Activated CD4-positive, alpha-beta T cell treated with anti-CD3 and anti-CD28 coated beads for 24 hours (primary cell): ENCODE data around the gene MISFA.
"Not testable (repeated sequence)": the region's sequence is repeated elsewhere in the genome, so short reads cannot be mapped to it uniquely, and the experiment has no call there.

Experiments
- DNase-seq, 2 donors: peaks; one replicate each; pipeline ENCODE4 v3.0.0-alpha.2; 2020; ENCODE audit warnings: low read depth in 2 of 2

MISFA gene

GRCh38 chr11:18599739-18600230 is at the start of gene MISFA:
Gene MISFA, plus strand, starts transcription at chr11:18599789. Its CDS starts 140 bp downstream, at chr11:18599929.
- DNase-seq = no peak

- DNase-seq = no peak
Observed at GRCh38 chr11:18563090-18563730, 36.4 kb upstream of the MISFA start.

DNA sequence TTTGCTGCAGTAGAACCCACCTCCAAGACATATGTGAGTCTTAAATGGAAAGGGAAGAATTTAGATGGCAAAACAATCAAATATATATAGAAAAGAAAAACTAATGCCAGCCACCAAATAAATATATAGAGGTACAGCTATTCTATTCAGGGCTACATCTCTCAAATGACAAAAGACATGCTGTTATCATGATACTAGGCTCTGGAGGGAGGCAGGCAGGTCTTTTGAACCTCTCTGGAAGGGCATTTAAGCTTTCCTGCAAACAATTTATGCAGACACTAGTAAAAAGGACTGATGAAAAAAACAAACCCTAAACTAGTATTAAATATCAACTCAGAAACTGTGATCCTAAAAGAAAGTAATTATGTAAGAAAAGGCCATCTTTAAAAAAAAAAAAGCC is 35.4 kb upstream of the MISFA start:
- no peak for DNase-seq

DNA sequence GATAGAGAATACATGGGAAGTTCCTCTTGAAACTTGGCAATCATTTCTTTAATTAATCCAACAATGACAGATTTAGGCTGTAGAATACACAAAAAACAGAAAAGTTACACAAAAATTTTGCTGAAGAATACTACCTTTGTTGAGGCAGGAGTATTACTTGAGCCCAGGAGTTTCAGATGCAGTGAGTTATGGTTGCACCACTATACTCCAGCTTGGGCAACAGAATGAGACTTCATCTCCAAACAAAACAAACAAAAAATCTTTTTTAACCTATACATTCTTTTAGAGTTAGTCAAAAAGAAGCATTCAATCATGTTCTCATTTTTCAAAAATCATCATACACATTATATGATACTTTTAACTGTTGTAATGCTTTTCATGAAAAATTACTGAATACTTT is 33.2 kb upstream of the MISFA start:
- DNase-seq = no peak

DNA sequence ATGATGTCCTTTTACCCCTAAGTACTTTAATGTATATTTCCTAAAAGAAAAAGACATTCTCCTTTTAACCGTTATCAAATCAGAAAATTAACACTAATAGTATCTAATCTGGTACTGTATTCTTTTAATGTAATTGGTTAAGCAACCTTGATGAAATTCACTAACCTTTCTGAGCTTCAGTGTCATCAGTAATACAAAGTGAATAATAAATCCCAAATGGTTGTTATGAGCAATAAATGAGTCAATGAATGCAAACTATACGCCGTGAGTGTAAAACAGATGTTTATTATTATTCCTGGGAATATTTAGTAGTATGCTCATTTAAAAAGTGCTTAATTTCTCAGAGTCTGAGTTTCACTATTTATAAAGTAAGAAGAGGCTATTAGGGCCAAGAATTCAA is 32.5 kb upstream of the MISFA start:
- DNase-seq = no peak

DNA sequence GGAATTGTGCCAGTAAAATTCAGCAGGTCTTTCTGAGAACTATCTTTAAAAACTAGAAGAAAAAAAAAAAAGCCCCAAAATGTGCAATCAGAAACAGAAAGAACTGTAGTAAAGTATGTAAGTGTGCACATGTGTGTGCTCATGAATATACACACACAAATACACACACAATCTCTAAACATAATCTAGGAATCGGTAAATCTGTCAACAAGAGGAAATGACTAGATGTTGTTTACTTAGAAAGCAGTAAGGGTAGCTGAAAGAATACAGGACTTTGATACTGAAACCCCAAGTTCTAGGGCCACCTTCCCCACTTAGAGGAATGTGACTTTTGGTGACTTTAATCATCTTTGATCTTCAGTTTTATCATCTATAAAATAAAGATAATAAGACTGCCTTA is 24.2 kb upstream of the MISFA start:
- no peak for DNase-seq

GRCh38 chr11:18578975-18579598 is 20.5 kb upstream of the MISFA start:
- DNase-seq = no peak

- DNase-seq = no peak
Observed at GRCh38 chr11:18580113-18580766, 19.3 kb upstream of the MISFA start.

GRCh38 chr11:18581825-18582224 is 17.8 kb upstream of the MISFA start:
- no peak for DNase-seq

DNA sequence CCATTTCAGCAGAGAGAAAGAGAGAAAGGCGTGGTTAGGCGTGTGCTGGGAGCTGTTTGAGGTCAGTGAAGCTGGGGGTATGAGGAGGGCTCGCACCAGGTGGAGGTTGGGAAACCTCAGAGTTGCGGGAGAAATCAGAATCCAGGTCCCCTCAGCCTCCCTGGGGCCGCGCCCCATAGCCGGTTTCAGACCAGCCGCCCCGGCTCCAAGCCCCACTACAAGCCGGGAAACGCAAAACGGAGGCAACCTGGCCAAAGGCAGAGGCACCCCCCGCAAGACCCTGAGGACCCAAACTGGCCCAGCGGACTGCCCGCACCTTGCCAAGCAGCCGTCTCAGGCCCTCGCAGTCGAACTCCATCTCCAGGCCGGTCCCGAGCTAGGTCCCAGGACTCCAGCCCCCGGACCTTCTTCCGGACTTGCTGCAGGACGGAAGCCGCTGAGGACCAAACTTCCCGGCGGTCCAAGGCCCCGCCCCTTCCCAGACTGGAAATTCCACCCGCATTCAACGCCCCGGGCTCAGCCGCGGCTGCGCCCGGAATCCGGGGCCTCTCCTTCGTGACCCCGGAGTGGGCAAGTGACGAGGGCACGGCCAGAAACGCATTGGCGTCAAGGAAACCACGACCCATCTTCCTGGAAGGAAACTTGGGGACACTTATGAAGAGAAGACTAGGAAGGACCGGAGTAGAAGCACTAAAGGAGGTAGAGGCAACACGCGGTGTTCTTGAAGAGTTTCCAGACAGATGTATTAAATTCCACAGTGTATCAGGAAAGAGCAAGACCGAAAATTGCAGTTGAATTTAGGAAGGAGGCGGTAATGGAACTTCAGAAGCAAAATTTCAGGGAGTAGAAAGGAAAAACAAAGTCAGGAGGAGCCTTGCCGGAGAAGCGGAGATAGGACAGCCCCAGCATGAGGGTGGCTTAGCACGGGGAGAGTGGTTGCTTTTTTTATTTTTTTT is 11.0 kb upstream of the MISFA start, which contains the start of gene UEVLD:
Gene UEVLD, minus strand, starts transcription at position 438 of the 956 bp plus-strand sequence. Its CDS starts 80 bp downstream, at position 358.
- DNase-seq = peak; percentile 51 to 67

DNA sequence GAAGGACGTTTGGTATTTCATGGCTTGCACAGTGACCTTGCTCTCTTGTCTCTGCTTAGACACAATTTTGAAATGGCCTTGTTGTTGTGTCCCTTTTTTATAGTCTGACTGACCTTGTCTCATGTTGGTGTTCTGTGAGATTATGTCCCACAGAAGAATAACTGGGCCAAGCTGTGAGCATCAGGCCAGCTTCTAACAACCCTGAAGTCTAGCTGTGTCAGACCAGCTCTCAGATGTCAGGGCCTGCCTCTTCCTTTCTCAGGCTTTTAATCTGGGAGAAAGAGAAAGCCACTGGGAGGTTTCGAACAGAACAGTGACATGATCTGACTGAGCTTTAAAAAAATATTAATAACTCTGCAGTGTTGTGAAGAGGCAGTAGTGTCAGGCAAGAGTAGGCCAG is 9.0 kb upstream of the MISFA start:
- DNase-seq = no peak

DNA sequence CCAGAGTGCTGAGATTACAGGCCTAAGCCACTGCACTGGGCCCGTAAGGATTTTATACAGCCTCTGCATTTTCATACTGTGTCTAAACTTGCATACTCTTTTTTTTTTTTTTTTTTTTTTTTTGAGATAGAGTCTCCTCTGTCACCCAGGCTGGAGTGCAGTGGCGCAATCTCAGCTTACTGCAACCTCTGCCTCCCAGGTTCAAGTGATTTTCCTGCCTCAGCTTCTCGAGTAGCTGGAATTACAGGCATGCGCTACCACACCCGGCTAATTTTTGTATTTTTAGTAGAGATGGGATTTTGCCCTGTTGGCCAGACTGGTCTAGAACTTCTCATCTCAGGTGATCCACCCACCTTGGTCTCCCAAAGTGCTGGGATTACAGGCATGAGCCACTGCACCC is 5.5 kb upstream of the MISFA start:
- not testable (repeated sequence) for DNase-seq

DNA sequence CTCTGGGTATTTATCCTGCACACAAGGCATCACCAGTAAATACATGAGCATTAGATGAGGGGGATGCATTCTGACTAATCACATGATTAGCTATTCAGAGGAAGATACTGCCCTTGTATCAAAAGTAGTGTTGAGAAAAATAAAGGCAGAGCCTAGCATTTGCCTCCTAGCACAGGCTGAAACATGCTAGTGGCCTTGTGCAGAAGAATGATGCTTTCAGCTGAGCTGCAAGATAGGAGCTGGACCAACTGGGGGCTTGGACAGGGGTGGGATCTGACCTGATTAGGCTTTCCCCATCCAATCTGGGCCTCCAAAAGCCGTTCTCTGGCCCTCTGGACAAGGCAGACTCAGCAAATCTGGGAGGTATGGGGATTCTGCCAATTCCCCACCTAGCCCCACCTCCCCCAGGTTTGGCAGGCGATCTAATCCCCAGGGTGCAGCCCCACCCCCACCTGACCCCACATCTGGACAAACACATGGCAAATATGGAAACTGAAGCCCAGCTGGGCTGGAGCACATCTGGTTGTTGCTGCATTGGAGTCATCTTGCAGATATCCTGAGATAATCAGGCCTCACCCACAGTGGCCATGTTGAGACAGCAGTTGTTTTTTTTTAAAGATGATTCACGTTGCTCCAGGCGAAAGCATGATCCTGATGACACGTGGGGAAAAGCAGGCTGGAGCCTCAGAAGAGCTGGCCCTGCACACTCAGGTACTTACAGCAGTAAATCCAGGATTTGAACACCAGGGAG is 4.4 kb upstream of the MISFA start:
- no peak for DNase-seq

DNA sequence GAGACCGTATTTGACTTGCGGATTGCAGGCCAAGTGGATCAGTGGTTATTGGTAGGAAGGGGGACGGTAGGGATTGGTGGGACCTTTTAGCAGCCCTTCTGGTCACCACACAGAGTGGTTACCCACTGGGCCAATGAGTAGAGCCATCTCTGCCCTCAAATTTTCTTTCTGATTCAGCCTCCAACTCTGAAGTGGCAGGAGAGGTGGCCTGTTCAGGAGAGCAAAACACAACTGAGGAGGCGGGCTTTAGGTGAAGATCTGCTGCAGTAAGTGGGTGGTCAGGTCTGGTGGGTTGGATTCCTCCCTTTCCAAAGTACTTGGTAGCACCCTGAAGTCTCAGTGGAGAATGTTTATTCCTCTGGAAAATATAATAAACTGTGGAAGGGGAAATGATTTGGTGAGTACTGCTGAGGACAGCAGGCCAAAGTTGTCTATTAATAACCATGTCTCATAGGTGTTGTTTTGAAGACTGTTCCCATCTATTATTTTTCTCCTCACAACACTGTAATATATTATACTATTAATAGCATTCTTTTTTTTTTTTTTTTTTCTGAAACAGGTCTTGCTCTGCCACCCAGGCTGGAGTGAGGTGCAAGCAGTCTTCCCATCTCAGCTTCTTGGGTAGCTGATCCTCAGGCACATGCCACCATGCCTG is 1.5 kb downstream of the MISFA start:
- no peak for DNase-seq

DNA sequence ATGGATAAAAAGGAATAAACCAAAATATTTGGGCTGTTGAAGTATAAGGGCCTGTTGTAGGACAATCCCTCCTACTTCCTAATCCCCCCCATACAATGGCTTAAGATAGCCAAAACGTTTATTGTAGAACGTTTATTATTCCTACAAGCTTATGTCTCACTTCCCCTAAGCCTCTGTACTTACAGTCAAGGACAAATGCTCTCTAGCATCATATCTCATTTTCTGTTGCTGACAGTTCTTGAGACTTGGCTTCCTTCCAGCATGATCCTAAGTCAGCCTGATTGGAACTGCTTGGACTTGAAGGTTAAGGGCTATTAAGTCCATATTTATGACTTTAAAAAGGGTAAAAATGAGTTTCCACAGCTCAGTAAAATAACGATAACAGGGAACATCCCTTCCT is 8.8 kb downstream of the MISFA start:
- no peak for DNase-seq

DNA sequence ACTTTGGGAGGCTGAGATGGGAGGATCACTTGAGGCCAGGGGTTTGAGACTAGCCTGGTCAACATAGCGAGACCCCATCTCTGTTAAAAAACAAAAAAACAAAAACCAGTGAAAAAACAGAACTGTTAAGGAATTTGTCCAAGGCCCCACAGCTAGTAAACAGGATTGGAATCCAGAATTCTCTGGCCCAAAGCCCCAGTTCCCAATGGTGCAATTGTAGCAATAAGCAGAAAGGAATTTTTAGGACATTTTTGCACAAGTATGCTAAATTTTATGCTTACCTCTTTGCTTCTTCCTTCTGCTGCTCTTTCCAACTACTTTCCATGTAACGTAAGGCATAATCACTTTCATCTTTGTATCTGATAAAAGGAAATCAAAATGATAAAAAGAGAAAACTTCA is 11.6 kb downstream of the MISFA start:
- DNase-seq = no peak

DNA sequence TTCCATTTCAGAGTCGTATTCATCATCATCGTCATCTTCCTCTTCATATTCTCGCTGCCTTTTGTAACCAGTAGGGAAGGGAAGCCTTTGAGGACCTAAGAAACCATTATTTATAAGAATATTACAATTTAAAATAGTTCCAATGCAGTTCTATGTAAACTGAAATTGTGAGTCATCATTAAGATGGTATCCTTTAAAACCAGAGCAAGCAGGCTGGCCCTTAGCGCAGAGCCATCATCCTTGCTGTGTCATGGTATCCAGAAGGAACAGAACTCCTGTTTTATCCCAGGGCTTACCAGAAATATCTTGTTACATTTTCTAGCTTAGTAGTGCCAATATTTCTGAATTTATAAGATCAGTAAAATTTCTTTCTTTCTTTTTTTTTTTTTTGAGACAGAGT is 12.8 kb downstream of the MISFA start:
- no peak for DNase-seq

- no peak for DNase-seq
Observed at GRCh38 chr11:18614667-18615066, 15.1 kb downstream of the MISFA start.

DNA sequence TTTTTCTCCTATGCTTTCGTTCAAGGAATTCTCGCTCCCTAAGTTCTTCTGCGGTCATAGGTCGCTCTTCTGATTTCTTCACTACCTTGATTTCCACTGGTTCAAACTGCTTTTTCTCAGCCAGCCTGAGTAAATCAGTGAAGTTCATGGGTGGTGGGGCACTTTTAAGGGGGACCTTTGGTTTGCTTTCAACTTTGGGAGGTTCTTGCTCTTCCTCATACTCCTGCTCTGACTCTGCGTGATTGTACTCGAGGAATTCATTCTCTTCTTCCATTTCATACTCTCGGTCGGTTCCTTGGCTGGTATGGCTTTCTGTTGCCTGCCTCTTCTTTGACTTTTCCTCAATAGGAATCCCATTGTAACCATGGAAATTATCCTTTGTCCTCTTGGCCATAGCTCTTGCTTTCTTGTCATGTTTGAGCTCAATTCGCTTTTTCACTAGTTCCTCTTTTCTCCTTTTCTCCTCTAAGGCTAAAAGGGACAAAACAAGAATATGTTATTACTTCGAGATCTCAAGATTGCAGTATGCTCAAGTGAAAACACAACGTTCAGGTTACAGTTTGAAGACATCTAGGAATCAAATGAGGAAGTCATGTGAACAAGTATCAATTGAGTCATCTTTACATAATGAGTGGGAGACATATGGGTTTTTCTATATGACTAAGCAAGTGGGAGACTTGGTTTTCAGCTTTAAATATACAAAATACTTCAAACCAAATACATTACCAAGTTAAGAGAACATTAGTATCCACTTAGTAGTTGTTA is 16.2 kb downstream of the MISFA start:
- DNase-seq = no peak
